ENCODE data around the gene YWHAQ.

The YWHAQ gene

GRCh38 chr2:9655441-9656269 is 24.9 kb upstream of the YWHAQ start:
- DNase-seq = peak in 1 of 3 donors; percentile 65

GRCh38 chr2:9654452-9655100 is 23.8 kb upstream of the YWHAQ start:
- no peak for DNase-seq

- DNase-seq = no peak
These were observed 22.9 kb upstream of the YWHAQ start for GRCh38 chr2:9653485-9654271.

DNA sequence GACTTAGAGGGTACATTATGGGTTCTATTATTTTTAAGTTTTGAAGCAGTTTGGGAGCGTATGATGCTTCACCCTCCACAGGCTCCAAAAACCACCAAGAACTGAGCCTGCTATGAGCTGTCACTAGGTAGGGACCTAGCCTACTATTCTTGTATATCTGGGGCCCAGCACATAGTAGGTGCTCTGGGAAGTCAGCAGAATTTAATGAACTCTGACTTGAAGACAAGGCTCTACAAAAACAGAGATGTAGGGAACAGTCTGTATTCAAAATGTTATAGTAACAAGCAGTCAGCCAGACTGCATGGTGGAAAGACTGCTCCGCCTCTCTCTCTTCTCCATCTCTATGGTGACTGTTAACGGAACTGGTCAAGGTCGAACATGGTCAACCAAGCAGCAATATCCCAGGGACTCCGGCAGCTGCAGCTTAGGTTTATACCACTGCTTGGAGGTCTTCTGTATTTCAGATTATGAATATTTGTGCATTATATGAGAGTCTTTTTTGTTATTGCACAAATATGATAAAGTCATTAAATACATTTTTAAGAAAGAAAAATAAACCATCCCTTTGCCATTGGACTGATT is 22.2 kb upstream of the YWHAQ start:
- DNase-seq = no peak

DNA sequence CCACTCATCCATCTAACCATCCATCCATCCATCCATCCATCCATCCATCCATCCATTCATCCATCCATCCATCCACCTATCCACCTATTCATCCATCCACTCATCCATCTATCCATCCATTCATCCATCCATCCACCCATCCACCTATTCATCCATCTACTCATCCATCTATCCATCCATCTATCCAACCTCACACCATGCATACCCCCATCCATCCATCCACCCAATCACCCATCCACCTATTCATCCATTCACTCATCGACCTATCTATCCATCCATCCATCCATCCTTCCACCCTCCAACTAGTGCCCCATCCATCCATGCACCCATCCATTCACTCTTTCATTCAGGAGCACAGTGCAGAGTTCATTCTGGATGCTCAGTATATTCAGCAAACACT is 21.5 kb upstream of the YWHAQ start:
- no peak for DNase-seq

GRCh38 chr2:9650119-9650821 is 19.5 kb upstream of the YWHAQ start:
- DNase-seq = peak in 2 of 3 donors; percentile 14 to 27

DNA sequence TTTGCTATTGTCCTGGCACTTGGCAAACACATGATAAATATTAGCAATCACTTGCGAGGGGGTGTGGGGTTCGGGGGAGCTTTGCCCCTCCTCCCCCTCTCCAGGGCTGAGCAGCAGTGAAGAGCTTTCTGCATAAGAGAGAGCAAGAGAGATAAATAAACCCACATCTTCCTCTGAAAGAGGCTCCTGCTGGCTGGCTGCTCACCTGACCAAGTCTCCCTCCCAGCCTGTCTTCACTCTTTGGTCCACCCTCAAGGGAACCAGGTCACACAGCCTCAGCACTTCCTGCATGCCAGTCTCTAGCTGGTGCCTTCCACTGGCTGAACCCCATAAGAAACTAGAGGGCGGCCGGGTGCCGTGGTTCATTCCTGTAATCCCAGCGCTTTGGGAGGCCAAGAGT is 18.5 kb upstream of the YWHAQ start:
- no peak for DNase-seq

GRCh38 chr2:9648821-9649220 is 18.0 kb upstream of the YWHAQ start:
- DNase-seq = no peak

DNA sequence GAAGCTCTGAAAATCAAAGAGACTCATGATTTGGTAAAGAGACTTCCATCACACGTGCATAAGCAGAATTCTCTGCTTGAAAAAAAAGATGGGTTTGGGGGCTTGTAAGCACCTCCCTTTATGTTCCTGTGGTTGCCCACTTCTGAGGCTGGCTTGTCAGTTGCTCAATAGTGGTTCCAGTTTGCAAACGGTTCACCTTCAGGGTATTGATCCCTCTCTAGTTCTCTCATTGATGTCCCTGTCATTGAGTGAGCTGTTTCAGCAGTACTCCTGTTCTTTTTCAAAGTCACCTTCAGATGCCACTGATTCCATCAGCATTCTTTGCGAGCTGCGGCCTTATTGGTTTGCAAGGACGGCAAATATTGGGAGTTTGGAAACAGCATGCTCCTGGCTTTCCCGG is 17.1 kb upstream of the YWHAQ start:
- DNase-seq = no peak

GRCh38 chr2:9646196-9647030 is 15.6 kb upstream of the YWHAQ start:
- no peak for DNase-seq

GRCh38 chr2:9644603-9645002 is 13.8 kb upstream of the YWHAQ start:
- DNase-seq = no peak

GRCh38 chr2:9644021-9644420 is 13.2 kb upstream of the YWHAQ start:
- no peak for DNase-seq

DNA sequence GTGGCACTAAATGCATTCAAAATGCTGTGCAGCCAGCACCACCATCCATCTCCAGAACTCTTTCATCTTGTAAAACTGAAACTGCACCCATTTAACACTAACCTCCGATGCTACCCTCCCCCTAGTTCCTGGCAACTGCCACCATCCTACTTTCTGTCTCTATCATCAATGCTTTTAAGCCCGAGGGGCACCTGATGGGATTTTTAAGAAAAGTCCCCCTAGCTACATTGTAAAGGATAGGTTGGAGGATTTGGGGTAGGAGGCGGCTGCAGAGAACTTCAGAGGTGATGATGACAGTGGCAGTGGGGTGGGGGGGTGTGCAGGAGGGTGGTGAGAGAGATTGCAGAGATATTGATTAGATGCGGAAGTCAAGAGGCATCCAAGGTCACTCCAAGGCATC is 10.8 kb upstream of the YWHAQ start:
- no peak for DNase-seq

GRCh38 chr2:9640403-9641104 is 9.8 kb upstream of the YWHAQ start:
- DNase-seq = no peak

DNA sequence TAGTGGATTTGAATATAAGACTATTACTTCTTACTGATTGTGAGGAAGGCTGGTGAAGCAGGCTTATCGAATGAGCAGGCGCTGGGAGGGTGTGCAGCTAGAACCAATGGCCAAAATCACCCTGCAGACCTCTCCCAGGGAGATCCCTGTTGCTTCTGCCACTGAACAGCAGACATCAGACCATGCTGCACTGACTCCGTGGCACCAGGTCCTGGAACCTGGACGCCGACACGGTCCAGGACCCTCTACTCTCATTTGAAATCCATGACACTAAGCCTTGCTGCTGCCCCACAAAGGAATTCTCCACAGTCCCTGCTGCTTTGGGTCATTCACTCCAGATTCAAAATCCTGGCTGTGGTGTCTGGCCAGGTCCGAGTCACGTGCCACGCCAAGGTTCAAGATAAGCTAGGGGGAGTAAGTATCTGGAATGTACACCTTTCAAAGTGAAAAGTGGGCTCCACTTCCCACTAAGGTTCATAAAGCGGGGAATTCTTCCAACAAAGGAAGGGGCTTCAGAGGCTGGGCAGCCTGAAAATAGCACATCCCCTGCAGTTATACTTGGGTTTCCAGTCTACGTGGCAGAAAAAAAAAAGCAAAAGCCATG is 9.0 kb upstream of the YWHAQ start:
- no peak for DNase-seq

- DNase-seq = no peak
These were observed 8.3 kb upstream of the YWHAQ start for GRCh38 chr2:9639000-9639602.

DNA sequence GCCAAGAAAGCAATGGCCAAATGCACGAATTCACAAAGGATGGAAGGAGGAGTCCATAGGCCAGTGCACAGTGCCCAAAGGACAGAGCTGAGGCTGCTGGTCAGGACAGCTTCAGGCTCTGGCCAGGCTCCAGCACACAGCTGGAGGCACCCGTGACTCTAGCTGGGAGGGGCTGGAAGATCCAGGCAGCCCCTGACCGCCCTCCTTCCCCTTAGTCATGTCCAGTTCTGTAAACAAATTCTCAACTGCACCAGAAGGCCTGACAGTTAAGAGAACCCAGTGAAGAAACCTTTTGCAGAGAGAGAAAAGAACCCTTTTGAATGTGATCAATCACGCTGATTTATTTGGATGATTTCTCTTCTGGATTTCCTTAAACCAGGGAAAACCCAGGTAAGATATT is 7.7 kb upstream of the YWHAQ start:
- peak; percentile 50 to 67 (median 62) for DNase-seq

GRCh38 chr2:9637330-9637729 is 6.5 kb upstream of the YWHAQ start:
- DNase-seq = no peak

DNA sequence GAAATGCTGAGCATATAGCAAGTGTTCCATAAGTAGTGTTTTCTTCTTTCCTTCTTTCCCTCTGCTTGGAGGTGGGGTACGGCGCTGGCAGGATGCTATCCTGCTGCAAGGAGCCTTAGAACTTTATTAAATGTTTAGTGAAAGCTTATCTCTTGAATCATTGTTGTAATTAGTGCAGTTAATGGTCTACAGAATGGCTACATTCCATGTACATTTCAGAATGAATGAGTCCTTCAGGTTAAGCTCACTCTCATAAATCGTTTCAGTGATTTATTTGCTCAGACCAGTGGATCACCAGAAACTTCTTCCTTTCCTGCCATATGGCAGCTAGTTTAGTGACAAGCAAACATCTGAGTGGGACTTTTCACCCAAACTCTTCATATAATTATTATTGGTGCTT is 3.3 kb upstream of the YWHAQ start:
- no peak for DNase-seq
